ENCODE results near the gene FZD8.
A peak's percentile ranks its signal among the peaks of the same experiment; 100 is the strongest.

FZD8 gene

DNA sequence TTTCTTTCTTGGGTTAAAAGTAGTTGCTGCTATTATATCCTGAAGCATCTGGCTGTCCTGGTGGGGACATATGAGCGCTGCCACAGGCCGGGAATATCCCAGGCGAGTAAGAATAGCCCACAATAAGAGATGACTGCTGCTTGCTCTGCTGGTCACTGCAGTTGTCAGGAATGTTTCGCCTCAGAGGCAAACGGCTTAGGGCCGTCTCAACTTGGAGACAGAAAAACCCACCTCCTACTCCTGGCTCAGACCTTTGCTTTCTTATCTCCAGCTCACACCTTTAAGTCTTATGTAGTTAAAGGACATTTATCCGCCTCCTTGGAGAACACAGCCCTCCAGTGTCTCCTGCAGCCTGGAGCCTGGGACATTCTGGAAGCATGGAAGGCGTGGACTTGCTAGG is 36.9 kb downstream of the FZD8 start, which contains the start of gene GJD4:
GJD4 (plus strand) TSS at position 151 of the 400 bp plus-strand sequence; CDS start at position 378, 227 bp downstream.
- Histone ChIP-seq H3K9me3 (ENCODE audit: control insufficient read depth, insufficient read depth, low read depth, low read length) (peaks cover 6% of the 10 kb centered on the region), H3K4me1 (ENCODE audit: control insufficient read depth, insufficient read depth, low read length) (no peaks in the 10 kb centered on the region), H3K36me3 (ENCODE audit: control insufficient read depth, insufficient read depth, low read length) (no peaks in the 10 kb centered on the region), H3K4me3 (ENCODE audit: low read depth, low read length) (no peak within 1 kb of the TSS), H3K27me3 (ENCODE audit: control insufficient read depth, insufficient read depth, low read length) (peaks cover 15% of the 10 kb centered on the region; the same call in 1 of the 2 replicates), H3K9ac (ENCODE audit: low read length) (no peak within 1 kb of the TSS), H3K27ac (ENCODE audit: low read depth, low read length) (no peak within 1 kb of the TSS)

DNA sequence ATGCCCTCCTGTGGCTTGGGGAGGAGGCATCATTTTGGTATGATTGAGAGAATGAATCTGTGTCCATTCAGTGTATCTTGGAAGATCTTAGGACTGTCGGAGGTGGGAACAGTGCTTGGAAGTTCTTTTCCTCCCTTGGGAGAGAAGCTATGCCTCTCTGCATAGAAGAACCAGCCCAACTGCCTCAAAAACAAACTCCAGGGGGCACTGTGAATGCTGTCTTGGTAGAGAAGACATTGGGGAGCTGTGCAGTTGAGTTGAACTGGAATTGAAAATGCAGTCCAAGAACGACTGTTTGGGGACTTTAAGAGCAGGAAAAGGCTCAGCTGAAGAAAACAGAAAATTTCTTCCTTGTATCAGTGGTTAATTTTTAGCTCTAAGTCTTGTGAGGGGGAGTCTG is 41.9 kb downstream of the FZD8 start:
- Histone ChIP-seq H3K27me3 (ENCODE audit: control insufficient read depth, insufficient read depth, low read length) (no peaks in the 10 kb centered on the region), H3K4me1 (ENCODE audit: control insufficient read depth, insufficient read depth, low read length) (peaks cover 2% of the 10 kb centered on the region; the same call in 1 of the 2 replicates), H3K36me3 (ENCODE audit: control insufficient read depth, insufficient read depth, low read length) (no peaks in the 10 kb centered on the region), H3K9ac (ENCODE audit: low read length) (no peak overlapping the region), H3K4me3 (ENCODE audit: low read depth, low read length) (no peak overlapping the region), H3K27ac (ENCODE audit: low read depth, low read length) (no peak overlapping the region), H3K9me3 (ENCODE audit: control insufficient read depth, insufficient read depth, low read depth, low read length) (no peaks in the 10 kb centered on the region)

DNA sequence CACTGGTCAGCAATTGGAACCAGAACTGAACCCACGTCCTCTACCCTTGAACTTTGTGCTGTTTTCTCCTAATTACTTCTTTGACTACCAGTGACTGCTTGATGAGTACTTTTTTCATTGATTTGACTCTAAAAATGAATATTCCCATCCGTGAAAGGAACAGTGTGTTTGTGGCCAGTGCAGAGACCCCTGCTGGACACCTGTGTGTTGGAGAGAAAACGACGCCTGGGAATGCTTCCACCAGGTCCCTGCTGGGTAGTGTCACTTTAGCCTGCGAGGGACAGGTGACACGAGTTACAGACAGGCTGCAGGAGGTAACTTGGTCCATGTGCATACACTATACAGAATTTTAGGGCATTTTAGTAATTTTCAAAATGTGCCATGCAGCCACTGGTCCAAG is 43.7 kb downstream of the FZD8 start:
- no peaks in the 10 kb centered on the region for H3K27me3 ChIP-seq (ENCODE audit: control insufficient read depth, insufficient read depth, low read length)
- no peak overlapping the region for H3K27ac ChIP-seq (ENCODE audit: low read depth, low read length)
- no peak overlapping the region for H3K4me3 ChIP-seq (ENCODE audit: low read depth, low read length)
- H3K36me3 ChIP-seq (ENCODE audit: control insufficient read depth, insufficient read depth, low read length): no peaks in the 10 kb centered on the region
- H3K4me1 ChIP-seq (ENCODE audit: control insufficient read depth, insufficient read depth, low read length): peaks cover 19% of the 10 kb centered on the region
- H3K9ac ChIP-seq (ENCODE audit: low read length): no peak overlapping the region
- H3K9me3 ChIP-seq (ENCODE audit: control insufficient read depth, insufficient read depth, low read depth, low read length): no peaks in the 10 kb centered on the region

DNA sequence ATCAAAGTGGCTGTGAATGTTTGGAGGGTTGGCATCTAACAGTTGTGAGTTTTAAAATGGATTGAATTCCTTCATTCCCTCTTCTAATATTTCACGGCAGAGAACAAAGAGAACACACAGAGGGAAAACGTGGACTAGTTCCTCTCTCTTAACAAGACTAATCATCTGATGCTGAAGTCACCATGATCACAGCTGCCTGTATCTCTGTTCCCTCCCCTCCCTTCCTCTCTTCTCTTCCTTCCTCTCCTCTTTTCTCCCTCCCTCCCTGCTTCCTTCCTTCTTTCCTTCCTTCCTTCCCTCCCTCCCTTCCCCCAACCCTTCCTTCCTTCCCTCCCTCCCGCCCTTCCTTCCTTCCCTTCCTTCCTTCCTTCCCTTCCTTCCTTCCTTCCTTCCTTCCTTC is 47.0 kb downstream of the FZD8 start:
- Histone ChIP-seq H3K4me1 (ENCODE audit: control insufficient read depth, insufficient read depth, low read length) (peaks cover 23% of the 10 kb centered on the region), H3K36me3 (ENCODE audit: control insufficient read depth, insufficient read depth, low read length) (no peaks in the 10 kb centered on the region), H3K27ac (ENCODE audit: low read depth, low read length) (peak overlapping the region; percentile 7; the same call in 1 of the 2 replicates), H3K4me3 (ENCODE audit: low read depth, low read length) (no peak overlapping the region), H3K9me3 (ENCODE audit: control insufficient read depth, insufficient read depth, low read depth, low read length) (peaks cover 18% of the 10 kb centered on the region; the same call in 1 of the 2 replicates), H3K27me3 (ENCODE audit: control insufficient read depth, insufficient read depth, low read length) (no peaks in the 10 kb centered on the region), H3K9ac (ENCODE audit: low read length) (no peak overlapping the region)

DNA sequence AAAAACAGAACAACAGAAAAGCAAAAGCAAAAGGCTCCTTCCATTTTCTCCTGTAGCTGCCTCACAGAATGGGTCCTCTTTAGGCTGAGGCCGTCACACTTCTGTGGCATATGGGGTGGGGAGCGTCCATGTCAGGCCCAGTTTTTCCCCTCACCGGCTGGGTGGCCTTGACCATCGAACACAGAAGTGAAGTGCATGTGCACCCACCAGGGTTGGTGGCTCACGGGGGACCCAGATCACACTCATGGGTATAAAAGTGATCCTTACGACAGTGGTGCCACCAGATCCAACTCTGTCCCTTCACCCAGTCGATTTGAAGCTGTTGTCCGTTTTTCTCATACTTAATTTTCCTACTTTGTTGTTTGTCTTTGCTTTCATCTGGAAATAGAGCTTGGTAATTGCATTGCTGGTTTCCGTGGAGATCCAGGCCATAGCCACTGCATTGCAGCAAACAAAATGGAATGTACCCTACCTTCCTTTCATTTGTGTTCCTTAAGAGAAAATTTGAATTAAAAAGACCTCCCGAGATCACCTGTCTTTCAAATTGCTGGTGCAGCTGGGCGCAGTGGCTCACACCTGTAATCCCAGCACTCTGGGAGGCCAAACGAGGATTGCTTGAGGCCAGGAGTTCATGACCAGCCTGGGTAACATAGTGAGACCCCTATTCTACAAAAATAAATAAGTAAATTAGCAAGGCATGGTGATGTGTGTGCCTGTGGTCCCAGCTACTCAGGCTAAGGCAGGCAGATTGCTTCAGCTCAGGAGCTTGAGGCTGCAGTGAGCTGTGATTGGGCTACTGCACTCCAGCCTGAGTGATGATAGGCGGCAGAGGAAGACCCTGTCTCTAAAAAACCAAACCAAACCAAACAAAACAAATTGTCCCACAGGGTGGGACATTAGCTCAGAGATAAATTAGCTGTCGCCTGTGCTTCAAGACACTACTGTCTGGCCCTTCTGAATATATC is 47.7 kb downstream of the FZD8 start:
- H3K36me3 ChIP-seq (ENCODE audit: control insufficient read depth, insufficient read depth, low read length): no peaks in the 10 kb centered on the region
- H3K4me1 ChIP-seq (ENCODE audit: control insufficient read depth, insufficient read depth, low read length): peaks cover 23% of the 10 kb centered on the region
- H3K9me3 ChIP-seq (ENCODE audit: control insufficient read depth, insufficient read depth, low read depth, low read length): peaks cover 18% of the 10 kb centered on the region; the same call in 1 of the 2 replicates
- H3K4me3 ChIP-seq (ENCODE audit: low read depth, low read length): no peak overlapping the region
- H3K9ac ChIP-seq (ENCODE audit: low read length): no peak overlapping the region
- H3K27ac ChIP-seq (ENCODE audit: low read depth, low read length): peak overlapping the region; percentile 63; the same call in 1 of the 2 replicates
- H3K27me3 ChIP-seq (ENCODE audit: control insufficient read depth, insufficient read depth, low read length): no peaks in the 10 kb centered on the region

DNA sequence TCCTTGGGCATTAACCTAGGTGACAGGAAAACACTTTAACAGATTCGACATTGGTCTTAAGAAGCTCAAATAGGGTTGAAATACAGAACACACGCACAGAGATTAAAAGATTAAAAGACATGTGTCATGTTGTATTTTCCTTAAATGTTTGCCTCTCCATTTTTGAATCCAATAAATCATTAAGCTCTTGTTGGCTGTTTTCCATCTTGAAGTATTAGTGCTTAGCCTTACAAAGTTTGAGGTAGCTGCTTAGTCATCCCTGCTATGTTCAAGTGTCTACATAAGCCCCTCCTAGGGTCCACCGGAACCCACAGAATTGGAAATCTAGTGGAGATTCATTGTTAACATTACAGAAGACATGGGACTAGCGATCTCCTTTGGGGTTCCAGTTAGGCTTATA is 49.7 kb downstream of the FZD8 start:
- H3K36me3 ChIP-seq (ENCODE audit: control insufficient read depth, insufficient read depth, low read length): no peaks in the 10 kb centered on the region
- H3K9ac ChIP-seq (ENCODE audit: low read length): no peak overlapping the region
- peaks cover 23% of the 10 kb centered on the region for H3K4me1 ChIP-seq (ENCODE audit: control insufficient read depth, insufficient read depth, low read length)
- H3K27ac ChIP-seq (ENCODE audit: low read depth, low read length): no peak overlapping the region
- H3K27me3 ChIP-seq (ENCODE audit: control insufficient read depth, insufficient read depth, low read length): no peaks in the 10 kb centered on the region
- H3K9me3 ChIP-seq (ENCODE audit: control insufficient read depth, insufficient read depth, low read depth, low read length): peaks cover 18% of the 10 kb centered on the region; the same call in 1 of the 2 replicates
- no peak overlapping the region for H3K4me3 ChIP-seq (ENCODE audit: low read depth, low read length)

DNA sequence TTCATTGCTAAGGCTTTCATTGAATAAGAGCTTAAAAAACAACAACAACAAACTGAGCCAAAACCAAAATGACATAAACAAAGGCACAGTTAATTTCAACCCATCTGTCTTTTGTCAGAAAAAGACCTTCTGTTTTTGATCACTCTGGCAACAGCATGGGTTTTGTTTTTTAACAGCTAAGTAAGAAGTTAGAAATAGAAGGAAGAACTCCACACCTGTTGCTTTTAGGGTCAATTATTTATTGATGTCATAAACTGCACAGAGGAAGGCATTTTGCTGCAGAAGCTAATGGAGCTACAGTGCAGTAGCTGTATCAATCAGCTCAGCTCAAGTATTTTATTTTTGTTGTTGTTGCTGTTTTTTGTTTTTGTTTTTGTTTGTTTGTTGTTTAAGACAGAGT is 53.3 kb downstream of the FZD8 start:
- no peaks in the 10 kb centered on the region for H3K27me3 ChIP-seq (ENCODE audit: control insufficient read depth, insufficient read depth, low read length)

More for the DNA sequence above, 53.3 kb downstream of the FZD8 start:
- peaks cover 18% of the 10 kb centered on the region; the same call in 1 of the 2 replicates for H3K9me3 ChIP-seq (ENCODE audit: control insufficient read depth, insufficient read depth, low read depth, low read length)
- H3K27ac ChIP-seq (ENCODE audit: low read depth, low read length): no peak overlapping the region
- peaks cover 9% of the 10 kb centered on the region; the same call in 1 of the 2 replicates for H3K4me1 ChIP-seq (ENCODE audit: control insufficient read depth, insufficient read depth, low read length)
- no peak overlapping the region for H3K4me3 ChIP-seq (ENCODE audit: low read depth, low read length)
- H3K36me3 ChIP-seq (ENCODE audit: control insufficient read depth, insufficient read depth, low read length): no peaks in the 10 kb centered on the region
- no peak overlapping the region for H3K9ac ChIP-seq (ENCODE audit: low read length)
